B cell (primary cell): ENCODE data around the gene ASTN2. TPM values are rescaled to one million over a fixed set of nuclear protein-coding genes. Genes with fewer than 3 reads are reported as not detected.

Experiments used
- ATAC-seq: fragments of 200-7000 bp; cut with Tn5 transposase; one replicate; pipeline ENCODE4 v1.10.0; 2021; ENCODE audit warnings: low read depth, mild to moderate bottlenecking, moderate number of reproducible peaks, moderate library complexity
- CTCF ChIA-PET: fragments of 350-600 bp; sonication (Branson Sonifier 250); formaldehyde crosslinking; loops from one replicate; lab custom pipeline; 2021; ENCODE audit warnings: antibody characterized with exemption, inconsistent platforms; lab: Charles Lee
- POLR2A ChIA-PET: fragments of 350-600 bp; sonication (Branson Sonifier 250); formaldehyde crosslinking; loops from one replicate; lab custom pipeline; 2021; ENCODE audit warnings: antibody characterized with exemption; lab: Charles Lee
- DNase-seq: peaks from one replicate; pipeline ENCODE4 v3.0.0; 2013
- H2AFZ ChIP-seq: 2 replicates; pipeline ENCODE4 v1.6.1; 2012; ENCODE audit warnings: mild to moderate bottlenecking, low read depth, low read length; ENCODE audit not compliant: insufficient read depth, poor library complexity, severe bottlenecking
- H3K27ac ChIP-seq, 2 donors: 1 replicate in 1 of 2; 2 replicates in 1 of 2; pipeline ENCODE4 v1.5.1; 2012 to 2013; ENCODE audit warnings: low read length in 2 of 2, mild to moderate bottlenecking in 2 of 2, moderate library complexity in 1 of 2
- H3K27me3 ChIP-seq, 4 experiments: fragments of 200-600 bp in 1 of 4; sonication (generic) in 1 of 4; replicated peaks in 1 of 4; 1 replicate in 2 of 4; 2 replicates in 2 of 4; pipeline versions ENCODE4 v1.6.1 to v1.7.0; 2013 to 2016; ENCODE audit warnings: low read length in 3 of 4, mild to moderate bottlenecking in 2 of 4, mixed read lengths in 1 of 4, moderate library complexity in 1 of 4; ENCODE audit not compliant: insufficient read depth in 4 of 4, control insufficient read depth in 3 of 4; ENCODE audit errors: control extremely low read depth in 1 of 4
- H3K36me3 ChIP-seq, 2 experiments: replicated peaks in 1 of 2; 1 replicate in 1 of 2; 2 replicates in 1 of 2; pipeline versions ENCODE4 v1.6.1 to v1.7.1; 2013; ENCODE audit warnings: low read length in 1 of 2; ENCODE audit not compliant: insufficient read depth in 2 of 2, control insufficient read depth in 1 of 2; ENCODE audit errors: control extremely low read depth in 1 of 2, extremely low read depth in 1 of 2
- H3K4me1 ChIP-seq, 2 donors: fragments of 200-600 bp in 1 of 2; sonication (generic) in 1 of 2; 1 replicate in 1 of 2; 2 replicates in 1 of 2; pipeline versions ENCODE4 v1.5.1 to v1.6.1; 2013 to 2017; ENCODE audit warnings: low read length in 2 of 2; ENCODE audit not compliant: control insufficient read depth in 2 of 2, insufficient read depth in 2 of 2
- H3K4me2 ChIP-seq: replicated peaks from 2 replicates; pipeline ENCODE3; 2012; ENCODE audit warnings: mild to moderate bottlenecking, low read depth, low read length; ENCODE audit not compliant: poor library complexity, severe bottlenecking
- H3K4me3 ChIP-seq, 5 experiments: fragments of 200-600 bp in 1 of 5; sonication (generic) in 1 of 5; 1 replicate in 3 of 5; 2 replicates in 2 of 5; pipeline versions ENCODE4 v1.5.1 to v1.7.0; 2011 to 2016; ENCODE audit warnings: low read length in 4 of 5, mild to moderate bottlenecking in 4 of 5, low read depth in 2 of 5, control low read depth in 1 of 5, moderate library complexity in 1 of 5; ENCODE audit not compliant: insufficient read depth in 1 of 5; ENCODE audit errors: control extremely low read depth in 1 of 5, extremely low read depth in 1 of 5
- H3K79me2 ChIP-seq: fragments of 200-600 bp; sonication (generic); one replicate; pipeline ENCODE4 v1.6.0; 2016; ENCODE audit warnings: low read length; ENCODE audit not compliant: control insufficient read depth, insufficient read depth
- H3K9ac ChIP-seq: fragments of 200-600 bp; sonication (generic); 2 replicates; pipeline ENCODE4 v1.6.1; 2017; ENCODE audit warnings: mild to moderate bottlenecking, low read length, moderate library complexity
- H3K9me3 ChIP-seq, 3 donors: one replicate each; pipeline versions ENCODE4 v1.6.1 to v1.7.1; 2013; ENCODE audit warnings: low read length in 2 of 3; ENCODE audit not compliant: control insufficient read depth in 2 of 3, insufficient read depth in 1 of 3; ENCODE audit errors: control extremely low read depth in 1 of 3
- H4K20me1 ChIP-seq: 2 replicates; pipeline ENCODE4 v1.6.0; 2012; ENCODE audit warnings: mild to moderate bottlenecking, low read length; ENCODE audit not compliant: insufficient read depth, control insufficient read depth, poor library complexity, severe bottlenecking
- H3K27ac Mint-ChIP-seq: one replicate; pipeline ENCODE4 v1.8.0; 2021; ENCODE audit warnings: mixed read lengths
- H3K27me3 Mint-ChIP-seq: one replicate; pipeline ENCODE4 v1.8.0; 2021; ENCODE audit warnings: mixed read lengths
- H3K4me1 Mint-ChIP-seq: one replicate; pipeline ENCODE4 v1.8.0; 2021; ENCODE audit warnings: mixed read lengths
- H3K4me3 Mint-ChIP-seq: one replicate; pipeline ENCODE4 v1.8.0; 2021; ENCODE audit warnings: mixed read lengths
- H3K9me3 Mint-ChIP-seq: one replicate; pipeline ENCODE4 v1.8.0; 2022; ENCODE audit warnings: mixed read lengths; ENCODE audit not compliant: insufficient read depth
- EZH2 ChIP-seq: IDR thresholded peaks from 2 replicates; pipeline ENCODE4 v1.6.1; 2012; ENCODE audit warnings: borderline replicate concordance, low read depth, mild to moderate bottlenecking, moderate library complexity, low read length; ENCODE audit not compliant: insufficient read depth, poor library complexity, severe bottlenecking
- WGBS: methylation state at CpG from one replicate; pipeline ENCODE4 v1.1.5; 2013; ENCODE audit warnings: missing lambda C conversion rate; ENCODE audit not compliant: insufficient coverage; 5-methylcytosine and 5-hydroxymethylcytosine counted together
- intact Hi-C: fragments of 100-400 bp; cut with micrococcal nuclease; formaldehyde crosslinking; loops from one replicate; pipeline ENCODE4 v1.10.0; 2022
- polyA plus RNA-seq: library from polyadenylated mRNA; depleted of rRNA; stranded (reverse); fragments of >200 nt; gene quantifications from 2 replicates; pipeline ENCODE4 v1.2.3, GENCODE V29; 2012
- total RNA-seq, 2 donors: library from RNA; stranded (reverse); fragments of 120-200 nt in 1 of 2; gene quantifications; 1 replicate in 1 of 2; 2 replicates in 1 of 2; pipeline versions ENCODE4 v1.2.3 to v1.2.4, GENCODE V29; 2013 to 2022
- TF ChIP-seq, protein P1 (sequence below): fragments of 200-600 bp; IDR thresholded peaks from one replicate; pipeline ENCODE4 v1.8.0; 2022; ENCODE audit warnings: antibody characterized with exemption, mild to moderate bottlenecking

Gene ASTN2
- total and polyA plus RNA-seq, 2 donors (not counting 1 experiment from before 2014, with no cell fraction given), result 1.2 to 3.6 TPM

DNA sequence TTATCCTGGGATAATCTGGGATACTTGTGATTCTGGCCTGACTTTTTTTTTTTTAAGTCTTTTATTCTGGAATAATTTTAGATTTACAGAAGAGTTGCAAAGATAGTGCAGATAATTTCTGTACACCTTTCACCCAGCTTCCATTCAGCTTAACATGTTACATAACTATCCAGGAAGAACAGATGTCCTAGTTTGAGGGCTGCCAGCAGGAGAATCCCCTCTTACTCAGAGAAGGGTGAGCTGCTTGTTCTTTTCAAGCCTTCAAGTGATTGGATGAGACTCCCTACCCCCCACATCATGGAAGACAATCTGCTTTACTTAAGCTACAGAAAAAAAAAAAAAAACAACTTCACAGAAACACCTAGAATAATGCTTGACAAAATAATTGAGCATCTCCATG, 473.6 kb downstream of the ASTN2 start:
- Mint-ChIP-seq H3K27ac (no peak overlapping the region), H3K4me1 (peaks cover 9% of the 10 kb centered on the region), H3K27me3 (no peaks in the 10 kb centered on the region), H3K4me3 (no peak overlapping the region), H3K9me3 (peaks cover under 1% of the 10 kb centered on the region)
- no peak overlapping the region for H3K27ac ChIP-seq
- H3K9me3 ChIP-seq, result no peaks in the 10 kb centered on the region
- H3K4me3 ChIP-seq, result no peak overlapping the region
- H3K4me1 ChIP-seq, result no peaks in the 10 kb centered on the region
- ChIA-PET CTCF (no interaction called here), POLR2A (no interaction called here)
- H2AFZ ChIP-seq, result no peak overlapping the region
- H3K27me3 ChIP-seq, result no peaks in the 10 kb centered on the region
- DNase-seq, result no peak
- no peak for TF ChIP-seq EZH2
- TF ChIP-seq, protein P1, sequence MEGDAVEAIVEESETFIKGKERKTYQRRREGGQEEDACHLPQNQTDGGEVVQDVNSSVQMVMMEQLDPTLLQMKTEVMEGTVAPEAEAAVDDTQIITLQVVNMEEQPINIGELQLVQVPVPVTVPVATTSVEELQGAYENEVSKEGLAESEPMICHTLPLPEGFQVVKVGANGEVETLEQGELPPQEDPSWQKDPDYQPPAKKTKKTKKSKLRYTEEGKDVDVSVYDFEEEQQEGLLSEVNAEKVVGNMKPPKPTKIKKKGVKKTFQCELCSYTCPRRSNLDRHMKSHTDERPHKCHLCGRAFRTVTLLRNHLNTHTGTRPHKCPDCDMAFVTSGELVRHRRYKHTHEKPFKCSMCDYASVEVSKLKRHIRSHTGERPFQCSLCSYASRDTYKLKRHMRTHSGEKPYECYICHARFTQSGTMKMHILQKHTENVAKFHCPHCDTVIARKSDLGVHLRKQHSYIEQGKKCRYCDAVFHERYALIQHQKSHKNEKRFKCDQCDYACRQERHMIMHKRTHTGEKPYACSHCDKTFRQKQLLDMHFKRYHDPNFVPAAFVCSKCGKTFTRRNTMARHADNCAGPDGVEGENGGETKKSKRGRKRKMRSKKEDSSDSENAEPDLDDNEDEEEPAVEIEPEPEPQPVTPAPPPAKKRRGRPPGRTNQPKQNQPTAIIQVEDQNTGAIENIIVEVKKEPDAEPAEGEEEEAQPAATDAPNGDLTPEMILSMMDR, result no peak
- no peak overlapping the region for H3K9ac ChIP-seq
- H3K4me2 ChIP-seq, result no peak overlapping the region
- H3K79me2 ChIP-seq, result no peaks in the 10 kb centered on the region
- intact Hi-C loops, result no loop called here
- H4K20me1 ChIP-seq, result no peaks in the 10 kb centered on the region
- H3K36me3 ChIP-seq, result no peaks in the 10 kb centered on the region
- ATAC-seq, result no peak

DNA sequence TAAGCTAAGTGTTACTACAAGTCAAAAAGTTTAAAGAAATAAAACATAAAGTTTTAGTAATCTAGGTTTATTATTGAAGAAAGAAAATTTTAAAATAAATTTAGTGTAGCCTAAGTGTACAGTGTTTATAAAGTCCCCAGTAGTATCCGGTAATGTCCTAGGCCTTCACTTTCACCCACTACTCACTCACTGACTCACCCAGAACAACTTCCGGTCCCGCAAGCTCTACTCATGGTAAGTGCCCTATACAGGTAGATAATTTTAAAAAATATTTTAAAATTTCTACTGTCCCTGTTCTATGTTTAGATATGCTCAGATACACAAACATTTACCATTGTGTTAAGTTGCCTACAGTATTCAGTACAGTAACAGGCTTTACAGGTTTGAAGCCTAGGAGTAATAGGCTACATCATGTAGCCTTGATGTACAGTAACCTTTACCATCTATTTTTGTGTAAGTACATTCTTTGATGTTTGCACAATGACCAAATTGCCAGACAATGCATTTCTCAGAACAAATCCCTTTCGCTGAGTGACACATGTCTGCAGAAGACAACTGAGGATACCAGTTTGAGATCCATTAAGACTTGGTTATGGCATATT, 474.1 kb downstream of the ASTN2 start:
- Mint-ChIP-seq H3K9me3 (peaks cover 2% of the 10 kb centered on the region), H3K4me3 (no peak overlapping the region), H3K27me3 (no peaks in the 10 kb centered on the region), H3K4me1 (peaks cover 5% of the 10 kb centered on the region), H3K27ac (no peak overlapping the region)
- H3K27me3 ChIP-seq, result no peaks in the 10 kb centered on the region
- no peak for ATAC-seq
- TF ChIP-seq, protein P1, result no peak
- no peak for TF ChIP-seq EZH2
- 100% methylated on average over 1 of the region's 4 CpGs for WGBS
- ChIA-PET POLR2A (no interaction called here), CTCF (no interaction called here)
- no peak overlapping the region for H3K4me2 ChIP-seq
- no peak overlapping the region for H3K9ac ChIP-seq
- no peaks in the 10 kb centered on the region for H3K9me3 ChIP-seq
- H3K79me2 ChIP-seq, result no peaks in the 10 kb centered on the region
- H4K20me1 ChIP-seq, result no peaks in the 10 kb centered on the region
- intact Hi-C loops, result no loop called here
- no peaks in the 10 kb centered on the region for H3K36me3 ChIP-seq
- no peak overlapping the region for H3K4me3 ChIP-seq
- no peaks in the 10 kb centered on the region for H3K4me1 ChIP-seq
- H3K27ac ChIP-seq, result no peak overlapping the region
- DNase-seq, result no peak
- H2AFZ ChIP-seq, result no peak overlapping the region
